Esophagus muscularis mucosa (tissue), 4 donors: ENCODE data around the gene BATF3.

Experiments
- EP300 ChIP-seq: sonication (generic); formaldehyde crosslinking; IDR thresholded peaks from one replicate; pipeline ENCODE4 v1.6.1; 2017; ENCODE audit warnings: antibody characterized with exemption
- POLR2A ChIP-seq: fragments of 450-650 bp; IDR thresholded peaks from one replicate; pipeline ENCODE4 v1.6.1; 2017; ENCODE audit warnings: antibody characterized with exemption, moderate library complexity, mild to moderate bottlenecking, low read depth
- POLR2AphosphoS5 ChIP-seq, 2 donors: sonication (generic); formaldehyde crosslinking; IDR thresholded peaks; one replicate each; pipeline ENCODE4 v1.6.1; 2017; ENCODE audit warnings: antibody characterized with exemption in 2 of 2
- TF ChIP-seq, protein P1 (sequence below), 3 experiments: fragments of 200-600 bp in 2 of 3; fragments of 450-650 bp in 1 of 3; sonication (generic) in 2 of 3; IDR thresholded peaks; one replicate each; pipeline ENCODE4 v1.5.1; 2017 to 2019; ENCODE audit warnings: antibody characterized with exemption in 3 of 3, mild to moderate bottlenecking in 2 of 3, moderate library complexity in 1 of 3

DNA sequence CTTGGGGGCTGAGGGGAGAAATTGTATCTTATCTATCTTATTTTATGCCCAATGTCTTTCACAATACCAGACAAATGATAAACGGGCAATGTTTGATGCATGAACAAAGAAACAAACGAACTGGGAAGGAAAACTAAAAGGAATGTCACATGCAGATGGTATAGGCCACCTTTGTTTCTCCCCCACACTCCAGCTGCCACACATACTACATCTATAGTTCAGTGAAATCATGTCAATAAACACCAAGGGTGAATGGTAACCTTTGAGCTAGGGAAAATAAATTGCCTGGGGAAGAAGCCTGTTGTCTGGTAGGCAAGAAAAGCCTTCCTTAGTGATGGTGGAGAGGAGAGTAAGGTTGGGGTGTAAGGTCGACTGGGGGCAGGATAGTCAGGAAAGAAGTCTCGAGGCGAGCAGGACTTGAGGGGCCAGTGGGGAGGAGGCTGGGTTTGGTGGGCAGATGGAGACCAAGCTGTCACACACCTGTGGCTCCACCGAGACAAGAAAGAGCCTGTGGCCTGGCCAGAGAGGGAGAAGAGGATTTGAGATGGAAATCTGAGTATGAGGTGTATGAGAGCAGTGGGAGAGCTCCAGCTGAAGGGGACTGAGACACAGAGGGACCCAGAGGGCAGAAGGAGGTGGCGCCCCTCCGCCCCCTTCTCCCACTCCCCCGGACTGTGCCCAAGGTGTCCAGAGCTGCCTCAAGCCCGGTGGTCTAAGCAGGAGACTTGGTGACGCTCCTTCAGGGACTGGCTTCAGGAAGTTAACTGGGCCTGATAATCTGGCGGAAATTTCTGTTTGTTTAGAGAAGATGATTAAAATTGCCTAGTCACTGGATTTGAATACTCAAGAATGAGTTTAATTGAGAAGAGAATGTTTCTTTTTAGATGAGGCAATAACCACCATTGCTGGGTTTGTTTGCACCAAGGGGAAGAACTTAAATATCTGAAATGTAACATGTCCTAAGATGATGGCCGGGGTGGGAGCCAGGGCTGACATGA, 53.8 kb downstream of the BATF3 start:
- TF ChIP-seq, protein P1, sequence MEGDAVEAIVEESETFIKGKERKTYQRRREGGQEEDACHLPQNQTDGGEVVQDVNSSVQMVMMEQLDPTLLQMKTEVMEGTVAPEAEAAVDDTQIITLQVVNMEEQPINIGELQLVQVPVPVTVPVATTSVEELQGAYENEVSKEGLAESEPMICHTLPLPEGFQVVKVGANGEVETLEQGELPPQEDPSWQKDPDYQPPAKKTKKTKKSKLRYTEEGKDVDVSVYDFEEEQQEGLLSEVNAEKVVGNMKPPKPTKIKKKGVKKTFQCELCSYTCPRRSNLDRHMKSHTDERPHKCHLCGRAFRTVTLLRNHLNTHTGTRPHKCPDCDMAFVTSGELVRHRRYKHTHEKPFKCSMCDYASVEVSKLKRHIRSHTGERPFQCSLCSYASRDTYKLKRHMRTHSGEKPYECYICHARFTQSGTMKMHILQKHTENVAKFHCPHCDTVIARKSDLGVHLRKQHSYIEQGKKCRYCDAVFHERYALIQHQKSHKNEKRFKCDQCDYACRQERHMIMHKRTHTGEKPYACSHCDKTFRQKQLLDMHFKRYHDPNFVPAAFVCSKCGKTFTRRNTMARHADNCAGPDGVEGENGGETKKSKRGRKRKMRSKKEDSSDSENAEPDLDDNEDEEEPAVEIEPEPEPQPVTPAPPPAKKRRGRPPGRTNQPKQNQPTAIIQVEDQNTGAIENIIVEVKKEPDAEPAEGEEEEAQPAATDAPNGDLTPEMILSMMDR (IDR thresholded peaks at IDR 0.05): no peak
- TF ChIP-seq POLR2A: no peak
- no peak for TF ChIP-seq POLR2AphosphoS5 (IDR thresholded peaks at IDR 0.05)
- TF ChIP-seq EP300: no peak
